Endodermal cell (in vitro differentiated cells): Measurements from ENCODE around the gene IRS1. TPM values are rescaled to one million over a fixed set of nuclear protein-coding genes. Genes with fewer than 3 reads are reported as not detected.

ENCODE experiments used
- DNase-seq: peaks from one replicate; pipeline ENCODE4 v3.0.0-alpha.2; 2017
- H3K27ac ChIP-seq: 2 replicates; pipeline ENCODE4 v1.5.1; 2013; ENCODE audit warnings: mild to moderate bottlenecking, low read depth, low read length, moderate library complexity
- H3K27me3 ChIP-seq: 2 replicates; pipeline ENCODE4 v1.6.1; 2013; ENCODE audit warnings: mild to moderate bottlenecking, low read length, moderate library complexity; ENCODE audit not compliant: insufficient read depth, control insufficient read depth, poor library complexity, severe bottlenecking
- H3K36me3 ChIP-seq: 2 replicates; pipeline ENCODE4 v1.7.0; 2013; ENCODE audit warnings: mild to moderate bottlenecking, low read length, moderate library complexity; ENCODE audit not compliant: control insufficient read depth, insufficient read depth
- H3K4me1 ChIP-seq: one replicate; pipeline ENCODE4 v1.7.0; 2013; ENCODE audit warnings: low read length; ENCODE audit not compliant: control insufficient read depth, insufficient read depth
- H3K4me3 ChIP-seq: 2 replicates; pipeline ENCODE4 v1.5.1; 2013; ENCODE audit warnings: mild to moderate bottlenecking, low read length, moderate library complexity
- H3K9ac ChIP-seq: 2 replicates; pipeline ENCODE4 v1.6.1; 2013; ENCODE audit warnings: mild to moderate bottlenecking, low read length, moderate library complexity; ENCODE audit not compliant: poor library complexity, severe bottlenecking; ENCODE audit errors: extremely low read depth
- H3K9me3 ChIP-seq: 2 replicates; pipeline ENCODE4 v1.6.1; 2013; ENCODE audit warnings: mild to moderate bottlenecking, low read length, moderate library complexity; ENCODE audit not compliant: control insufficient read depth
- H3K27ac Mint-ChIP-seq: 2 replicates; pipeline ENCODE4 v1.8.0; 2020; ENCODE audit warnings: mixed read lengths
- H3K27me3 Mint-ChIP-seq: 2 replicates; pipeline ENCODE4 v1.8.0; 2021; ENCODE audit warnings: mild to moderate bottlenecking, mixed read lengths; ENCODE audit not compliant: insufficient read depth
- H3K36me3 Mint-ChIP-seq: 2 replicates; pipeline ENCODE4 v1.8.0; 2020; ENCODE audit warnings: low read depth, mixed read lengths
- H3K4me1 Mint-ChIP-seq: 2 replicates; pipeline ENCODE4 v1.8.0; 2020; ENCODE audit warnings: mixed read lengths
- H3K4me3 Mint-ChIP-seq: 2 replicates; pipeline ENCODE4 v1.8.0; 2020; ENCODE audit warnings: mild to moderate bottlenecking, moderate library complexity, mixed read lengths
- H3K9me3 Mint-ChIP-seq: 2 replicates; pipeline ENCODE4 v1.8.0; 2020; ENCODE audit warnings: mild to moderate bottlenecking, mixed read lengths
- WGBS, 2 experiments: methylation state at CpG; one replicate each; pipeline versions ENCODE4 v1.1.5 to v1.1.7; 2013; ENCODE audit warnings: missing lambda C conversion rate in 2 of 2, mixed read lengths in 1 of 2; ENCODE audit not compliant: insufficient coverage in 1 of 2, insufficient read length in 1 of 2; 5-methylcytosine and 5-hydroxymethylcytosine counted together
- total RNA-seq, 2 donors: library from RNA; stranded (reverse); fragmentation: NEBNext Ultra II Directional in 1 of 2; extraction: Animal tissue kit (Norgen Biotek cat#: 25700) in 1 of 2; gene quantifications; 2 replicates in 1 of 2; 3 replicates in 1 of 2; pipeline ENCODE4 v1.2.1, GENCODE V29; 2021
- TF ChIP-seq, protein P1 (sequence below): fragments of 200-600 bp; sonication (generic); conservative IDR thresholded peaks from 2 replicates; pipeline ENCODE4 v1.5.0; 2021; ENCODE audit warnings: antibody characterized with exemption, mild to moderate bottlenecking

Gene IRS1
- total RNA-seq, 2 donors from 2014 or later, result 16.2 to 16.6 TPM

DNA sequence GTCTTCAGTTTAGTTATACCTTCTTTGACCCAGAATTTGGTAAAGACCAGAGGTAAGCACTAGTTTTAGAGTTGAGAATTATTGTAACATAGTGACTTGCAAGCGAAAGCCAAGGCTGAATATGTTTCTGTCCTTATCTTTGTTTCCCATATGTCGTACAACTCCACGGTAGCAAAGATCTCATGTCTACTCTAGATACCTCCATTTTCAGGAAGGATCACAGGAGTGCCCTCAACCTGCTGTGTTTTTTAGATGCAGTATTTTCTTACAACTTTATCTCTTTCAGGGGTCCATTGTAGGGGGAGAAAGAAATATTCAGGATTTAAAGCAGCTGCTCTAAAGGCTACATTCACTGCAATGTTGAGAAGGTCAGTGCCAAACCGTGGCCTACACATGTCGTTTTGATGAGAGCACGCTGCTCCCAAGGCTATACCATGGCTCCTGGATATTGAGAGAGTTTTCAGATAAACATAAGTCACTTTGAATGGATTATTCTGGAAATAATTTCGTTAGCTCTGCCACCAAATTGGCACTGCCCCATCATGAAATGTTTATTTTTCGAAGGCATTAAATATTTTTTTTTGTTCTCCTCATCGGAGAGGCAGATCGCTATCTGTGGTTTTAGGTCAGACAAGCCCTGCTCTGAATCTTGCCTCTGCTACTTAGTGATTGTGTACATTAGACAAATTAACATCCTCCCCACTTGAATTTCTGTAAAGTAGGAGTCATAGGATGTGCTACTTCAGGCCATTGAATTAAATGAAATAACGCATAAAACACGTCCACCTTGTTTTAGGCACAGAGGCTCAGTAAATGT is 38.4 kb upstream of the IRS1 start:
- Histone ChIP-seq H3K36me3 (no peaks in the 10 kb centered on the region), H3K4me1 (no peaks in the 10 kb centered on the region), H3K9ac (no peak overlapping the region), H3K9me3 (peaks cover 10% of the 10 kb centered on the region), H3K4me3 (no peak overlapping the region), H3K27ac (no peak overlapping the region), H3K27me3 (no peaks in the 10 kb centered on the region)
- Mint-ChIP-seq H3K4me1 (peaks cover 14% of the 10 kb centered on the region), H3K4me3 (no peak overlapping the region), H3K9me3 (peaks cover 11% of the 10 kb centered on the region), H3K27ac (no peak overlapping the region), H3K27me3 (peaks cover 5% of the 10 kb centered on the region), H3K36me3 (peaks cover 22% of the 10 kb centered on the region)
- TF ChIP-seq, protein P1, sequence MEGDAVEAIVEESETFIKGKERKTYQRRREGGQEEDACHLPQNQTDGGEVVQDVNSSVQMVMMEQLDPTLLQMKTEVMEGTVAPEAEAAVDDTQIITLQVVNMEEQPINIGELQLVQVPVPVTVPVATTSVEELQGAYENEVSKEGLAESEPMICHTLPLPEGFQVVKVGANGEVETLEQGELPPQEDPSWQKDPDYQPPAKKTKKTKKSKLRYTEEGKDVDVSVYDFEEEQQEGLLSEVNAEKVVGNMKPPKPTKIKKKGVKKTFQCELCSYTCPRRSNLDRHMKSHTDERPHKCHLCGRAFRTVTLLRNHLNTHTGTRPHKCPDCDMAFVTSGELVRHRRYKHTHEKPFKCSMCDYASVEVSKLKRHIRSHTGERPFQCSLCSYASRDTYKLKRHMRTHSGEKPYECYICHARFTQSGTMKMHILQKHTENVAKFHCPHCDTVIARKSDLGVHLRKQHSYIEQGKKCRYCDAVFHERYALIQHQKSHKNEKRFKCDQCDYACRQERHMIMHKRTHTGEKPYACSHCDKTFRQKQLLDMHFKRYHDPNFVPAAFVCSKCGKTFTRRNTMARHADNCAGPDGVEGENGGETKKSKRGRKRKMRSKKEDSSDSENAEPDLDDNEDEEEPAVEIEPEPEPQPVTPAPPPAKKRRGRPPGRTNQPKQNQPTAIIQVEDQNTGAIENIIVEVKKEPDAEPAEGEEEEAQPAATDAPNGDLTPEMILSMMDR, result no peak
- no peak for DNase-seq
- WGBS, 2 experiments, result 96 to 100% methylated on average over 6 to 12 of the region's 12 CpGs

DNA sequence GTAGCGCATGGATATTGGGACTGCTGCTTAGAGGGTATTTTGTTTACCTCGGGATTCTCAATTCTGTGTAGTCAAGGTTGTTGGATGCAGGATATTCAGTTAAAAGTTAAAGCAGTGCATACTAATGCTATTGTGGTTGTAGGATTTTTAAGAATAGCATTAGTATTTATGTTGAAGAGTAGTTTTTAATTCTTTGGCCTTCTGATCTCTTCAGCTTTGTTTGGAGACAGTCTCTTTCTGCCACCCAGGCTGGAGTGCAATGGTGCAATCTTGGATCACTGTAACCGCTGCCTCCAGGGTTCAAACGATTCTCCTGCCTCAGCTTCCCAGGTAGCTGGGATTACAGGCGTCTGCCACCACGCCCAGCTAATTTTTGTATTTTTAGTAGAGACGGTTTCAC is 37.7 kb upstream of the IRS1 start:
- Histone ChIP-seq H3K4me3 (peak overlapping the region; percentile 90), H3K9ac (no peak overlapping the region), H3K27ac (no peak overlapping the region), H3K9me3 (peaks cover 3% of the 10 kb centered on the region), H3K36me3 (no peaks in the 10 kb centered on the region), H3K27me3 (no peaks in the 10 kb centered on the region), H3K4me1 (no peaks in the 10 kb centered on the region)
- no peak overlapping the region for H3K4me3 Mint-ChIP-seq
- H3K27ac Mint-ChIP-seq, result no peak overlapping the region
- 97 to 99% methylated on average over 7 of the region's 7 CpGs for WGBS, 2 experiments
- peaks cover 5% of the 10 kb centered on the region for H3K9me3 Mint-ChIP-seq
- peaks cover 5% of the 10 kb centered on the region for H3K27me3 Mint-ChIP-seq
- DNase-seq, result no peak
- peaks cover 16% of the 10 kb centered on the region for H3K36me3 Mint-ChIP-seq
- H3K4me1 Mint-ChIP-seq, result peaks cover 11% of the 10 kb centered on the region
- TF ChIP-seq, protein P1, result no peak

GRCh38 chr2:226836548-226836885 is 36.9 kb upstream of the IRS1 start:
- Histone ChIP-seq H3K4me3 (peak overlapping the region; percentile 90), H3K27me3 (no peaks in the 10 kb centered on the region), H3K27ac (peak overlapping the region; percentile 77), H3K9ac (peak overlapping the region; percentile 71), H3K4me1 (no peaks in the 10 kb centered on the region), H3K9me3 (no peaks in the 10 kb centered on the region), H3K36me3 (no peaks in the 10 kb centered on the region)
- WGBS, 2 experiments, result 51% methylated on average over 6 of the region's 6 CpGs
- Mint-ChIP-seq H3K9me3 (no peaks in the 10 kb centered on the region), H3K4me3 (peak overlapping the region; percentile 77), H3K27ac (peak overlapping the region; percentile 96), H3K27me3 (peaks cover 5% of the 10 kb centered on the region), H3K36me3 (peaks cover 10% of the 10 kb centered on the region), H3K4me1 (peaks cover 11% of the 10 kb centered on the region)
- TF ChIP-seq, protein P1, result no peak
- no peak for DNase-seq
